GM21825 (cell line): ENCODE measurements around the gene PARP6.

Source experiments
- ATAC-seq: cut with Tn5 transposase; IDR thresholded peaks from one replicate; pipeline ENCODE4 v1.9.1; 2021; ENCODE audit warnings: mild to moderate bottlenecking, moderate library complexity; ENCODE audit not compliant: unreplicated experiment

The PARP6 gene

GRCh38 chr15:72201391-72201921, 70.9 kb downstream of the PARP6 start:
- ATAC-seq = no peak

GRCh38 chr15:72200395-72201237, 71.7 kb downstream of the PARP6 start:
- ATAC-seq = no peak

GRCh38 chr15:72199721-72200212, 72.6 kb downstream of the PARP6 start:
- ATAC-seq = peak; percentile 44

GRCh38 chr15:72199205-72199515, 73.2 kb downstream of the PARP6 start:
- no peak for ATAC-seq

- no peak for ATAC-seq
Observed at GRCh38 chr15:72198356-72199204, 73.8 kb downstream of the PARP6 start.

GRCh38 chr15:72197460-72198355, 74.6 kb downstream of the PARP6 start, which contains the start of gene GRAMD2A:
TSS of gene GRAMD2A (minus strand) at chr15:72197787.
- ATAC-seq = no peak

GRCh38 chr15:72197041-72197459, 75.3 kb downstream of the PARP6 start:
- ATAC-seq = no peak

GRCh38 chr15:72196409-72197040, 75.8 kb downstream of the PARP6 start:
- ATAC-seq = no peak

- no peak for ATAC-seq
Observed at GRCh38 chr15:72195101-72195511, 77.2 kb downstream of the PARP6 start.

GRCh38 chr15:72193836-72194396, 78.4 kb downstream of the PARP6 start:
- no peak for ATAC-seq

- ATAC-seq = no peak
Observed at GRCh38 chr15:72192416-72192815, 79.9 kb downstream of the PARP6 start.
